Adrenal gland (tissue), 5 donors: Measurements from ENCODE around the gene MINDY2.

Experiments used
- POLR2A ChIP-seq, 2 donors: fragments of 450-650 bp; IDR thresholded peaks; one replicate each; pipeline ENCODE4 v1.6.1; 2017; ENCODE audit warnings: antibody characterized with exemption in 2 of 2, mild to moderate bottlenecking in 2 of 2, moderate library complexity in 1 of 2
- TF ChIP-seq, protein P1 (sequence below), 6 experiments: fragments of 450-650 bp in 4 of 6; fragments of 200-600 bp in 2 of 6; sonication (generic) in 1 of 6; IDR thresholded peaks; 1 replicate in 5 of 6; 2 replicates in 1 of 6; pipeline versions ENCODE4 v1.5.1 to v1.8.0; 2016 to 2021; ENCODE audit warnings: antibody characterized with exemption in 6 of 6, mild to moderate bottlenecking in 2 of 6, moderate library complexity in 1 of 6
- donor health status: DM: no; HTN: no; CAD: no.

DNA sequence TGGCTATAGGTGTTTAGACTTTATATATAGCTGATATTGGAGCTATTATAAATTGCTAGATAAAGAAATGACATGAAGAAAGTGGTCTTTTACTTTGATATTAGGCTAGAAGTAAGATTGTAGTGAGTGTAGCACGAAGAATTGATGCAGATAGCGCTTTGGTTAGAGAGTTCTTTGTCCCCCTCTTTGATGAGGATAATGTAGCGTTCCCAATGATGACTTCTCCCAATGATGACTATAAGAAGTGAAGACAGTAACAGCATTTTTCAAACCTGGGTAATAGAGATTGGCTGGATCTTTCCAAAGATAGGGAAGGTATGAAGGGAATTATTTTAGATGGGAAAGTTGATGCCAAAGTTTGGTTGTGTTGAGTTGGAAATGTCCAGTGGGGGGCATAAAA, 4.3 kb downstream of the MINDY2 start:
- TF ChIP-seq, protein P1, sequence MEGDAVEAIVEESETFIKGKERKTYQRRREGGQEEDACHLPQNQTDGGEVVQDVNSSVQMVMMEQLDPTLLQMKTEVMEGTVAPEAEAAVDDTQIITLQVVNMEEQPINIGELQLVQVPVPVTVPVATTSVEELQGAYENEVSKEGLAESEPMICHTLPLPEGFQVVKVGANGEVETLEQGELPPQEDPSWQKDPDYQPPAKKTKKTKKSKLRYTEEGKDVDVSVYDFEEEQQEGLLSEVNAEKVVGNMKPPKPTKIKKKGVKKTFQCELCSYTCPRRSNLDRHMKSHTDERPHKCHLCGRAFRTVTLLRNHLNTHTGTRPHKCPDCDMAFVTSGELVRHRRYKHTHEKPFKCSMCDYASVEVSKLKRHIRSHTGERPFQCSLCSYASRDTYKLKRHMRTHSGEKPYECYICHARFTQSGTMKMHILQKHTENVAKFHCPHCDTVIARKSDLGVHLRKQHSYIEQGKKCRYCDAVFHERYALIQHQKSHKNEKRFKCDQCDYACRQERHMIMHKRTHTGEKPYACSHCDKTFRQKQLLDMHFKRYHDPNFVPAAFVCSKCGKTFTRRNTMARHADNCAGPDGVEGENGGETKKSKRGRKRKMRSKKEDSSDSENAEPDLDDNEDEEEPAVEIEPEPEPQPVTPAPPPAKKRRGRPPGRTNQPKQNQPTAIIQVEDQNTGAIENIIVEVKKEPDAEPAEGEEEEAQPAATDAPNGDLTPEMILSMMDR (IDR thresholded peaks at IDR 0.05): no peak
- TF ChIP-seq POLR2A (IDR thresholded peaks at IDR 0.05): no peak
